Gastrocnemius medialis (tissue), 4 donors: Measurements from ENCODE around the gene TAS2R4.

Experiments
- CTCF ChIP-seq, 5 experiments: fragments of 450-650 bp in 3 of 5; fragments of 200-600 bp in 2 of 5; sonication (generic) in 2 of 5; IDR thresholded peaks in 4 of 5; conservative IDR thresholded peaks in 1 of 5; 1 replicate in 4 of 5; 2 replicates in 1 of 5; pipeline ENCODE4 v1.5.1; 2016 to 2019; ENCODE audit warnings: antibody characterized with exemption in 5 of 5, mild to moderate bottlenecking in 3 of 5, moderate library complexity in 3 of 5
- POLR2A ChIP-seq, 2 donors: fragments of 450-650 bp; IDR thresholded peaks; one replicate each; pipeline ENCODE4 v1.6.1; 2017; ENCODE audit warnings: antibody characterized with exemption in 2 of 2, mild to moderate bottlenecking in 2 of 2, moderate library complexity in 2 of 2

GRCh38 chr7:141742229-141742628 is 34.2 kb upstream of the TAS2R4 start:
- no peak for TF ChIP-seq POLR2A (IDR thresholded peaks at IDR 0.05)
- no peak for TF ChIP-seq CTCF (IDR thresholded peaks at IDR 0.05 in 4 of 5, conservative IDR thresholded peaks at IDR 0.05 in 1 of 5)
